Heart left ventricle (tissue), 16 donors: ENCODE measurements around the gene MOGAT3. TPM values are rescaled to one million over a fixed set of nuclear protein-coding genes. Genes with fewer than 3 reads are reported as not detected.

Experiments used
- ATAC-seq, 4 donors: fragments of 200-7000 bp; cut with Tn5 transposase; one replicate each; pipeline ENCODE4 v1.9.1; 2020 to 2022; ENCODE audit warnings: moderate library complexity in 4 of 4, mild to moderate bottlenecking in 3 of 4, moderate number of reproducible peaks in 1 of 4
- DNase-seq, 5 donors: peaks; one replicate each; pipeline ENCODE4 v3.0.0-alpha.2; 2020
- H3K27ac ChIP-seq, 12 donors: fragments of 200-600 bp; sonication (generic) in 4 of 12; one replicate each; pipeline versions ENCODE4 v1.5.0 to v1.8.0; 2016 to 2022; ENCODE audit warnings: mild to moderate bottlenecking in 2 of 12
- H3K27me3 ChIP-seq, 9 donors: fragments of 200-600 bp; sonication (generic) in 2 of 9; one replicate each; pipeline versions ENCODE4 v1.5.1 to v1.8.0; 2016 to 2022; ENCODE audit warnings: mild to moderate bottlenecking in 3 of 9
- H3K36me3 ChIP-seq, 9 donors: fragments of 200-600 bp; sonication (generic) in 2 of 9; one replicate each; pipeline versions ENCODE4 v1.5.0 to v1.8.0; 2018 to 2022; ENCODE audit warnings: mild to moderate bottlenecking in 2 of 9
- H3K4me1 ChIP-seq, 12 donors: fragments of 200-600 bp; sonication (generic) in 4 of 12; one replicate each; pipeline versions ENCODE4 v1.5.0 to v1.8.0; 2016 to 2022; ENCODE audit warnings: mild to moderate bottlenecking in 3 of 12
- H3K4me3 ChIP-seq, 12 donors: fragments of 200-600 bp; sonication (generic) in 4 of 12; one replicate each; pipeline versions ENCODE4 v1.5.0 to v1.8.0; 2017 to 2022; ENCODE audit warnings: mild to moderate bottlenecking in 9 of 12, moderate library complexity in 4 of 12
- H3K9me3 ChIP-seq, 12 donors: fragments of 200-600 bp; sonication (generic) in 4 of 12; one replicate each; pipeline versions ENCODE4 v1.5.0 to v1.8.0; 2016 to 2022; ENCODE audit warnings: mild to moderate bottlenecking in 1 of 12
- CTCF ChIP-seq, 12 donors: fragments of 200-600 bp; sonication (generic) in 4 of 12; IDR thresholded peaks; one replicate each; pipeline versions ENCODE4 v1.5.0 to v1.8.0; 2018 to 2022; ENCODE audit warnings: antibody characterized with exemption in 12 of 12, mild to moderate bottlenecking in 5 of 12
- POLR2A ChIP-seq, 2 donors: fragments of 450-650 bp; IDR thresholded peaks; one replicate each; pipeline ENCODE4 v1.6.1; 2017; ENCODE audit warnings: antibody characterized with exemption in 2 of 2, mild to moderate bottlenecking in 2 of 2, moderate library complexity in 2 of 2
- WGBS, 4 donors: extraction: QIAGEN DNeasy Blood & Tissue Kit in 2 of 4; methylation state at CpG; one replicate each; pipeline versions ENCODE4 v1.1.5 to v1.1.7; 2013 to 2018; 5-methylcytosine and 5-hydroxymethylcytosine counted together
- intact Hi-C, 10 donors: fragments of 100-400 bp; cut with DNase I; formaldehyde crosslinking; loops; one replicate each; pipeline versions ENCODE4 v1.11.1 to v1.14.2; 2022
- polyA plus RNA-seq, 2 donors: library from polyadenylated mRNA; stranded (reverse); fragments of 200-250 nt; gene quantifications; one replicate each; pipeline ENCODE4 v1.2.3, GENCODE V29; 2013
- total RNA-seq, 9 donors: library from RNA; depleted of rRNA in 2 of 9; stranded (reverse); fragments of >200 nt in 2 of 9; fragmentation: NEBNext Ultra II Directional in 3 of 9; extraction: Animal tissue kit (Norgen Biotek cat#: 25700) in 3 of 9; gene quantifications; one replicate each; pipeline versions ENCODE4 v1.1.0 to v1.2.4, GENCODE V29; 2016 to 2023
- donor health status: ischemic (EF 13 %, LVEDD 7.1; RV severe dilation, severe dysfunction).
- donor health status: healthy with polysubstance abuse.
- donor health status: DM: no; HTN: yes; CAD: no.
- donor health status: DM: no; HTN: no; CAD: no.
- donor health status: ischemic (EF 25% LVEDD 6.9; RV normal size, moderate dysfunction).
- donor health status: ischemic (EF 25% LVEDD 5.7; RV mildly dilated, moderate dysfunction).
- donor health status: healthy.
- donor health status: DM: yes; HTN: yes; CAD: no.
- donor health status: ischemic (EF 35%, LVEDD 5.7; RV mildly dilated, moderate dysfunction).
- donor health status: nonischemic (EF 11% LVEDD 7.7; RV severe dilation, severe dysfunction).
- donor health status: DM: yes; HTN: yes; CAD: no.
- donor health status: PGD.
- donor health status: ischemic (EF 29% LVEDD 5.4; RV normal size, mild dysfunction).
- donor health status: nonischemic (EF 23%, LVEDD 6.1; RV moderate dilation, normal function).

Gene MOGAT3
- total and polyA plus RNA-seq, 11 donors = not detected

GRCh38 chr7:101198476-101198875 lies 2.4 kb downstream of the MOGAT3 start:
- Histone ChIP-seq H3K4me3 (no peak overlapping the region), H3K4me1 (peaks cover 0 to 9% (median 8%) of the 10 kb centered on the region in 12 donors), H3K27ac (no peak overlapping the region), H3K9me3 (no peaks in the 10 kb centered on the region), H3K27me3 (peaks cover 18 to 93% (median 35%) of the 10 kb centered on the region in 9 donors), H3K36me3 (no peaks in the 10 kb centered on the region)
- intact Hi-C loops = loop anchor here in 3 of 10 donors (10.0 kb wide), 1 partner anchor 54 kb away; no protein-coding TSS in a partner anchor
- 60 to 73% (median 71%) methylated on average over 6 to 14 of the region's 14 CpGs for WGBS, 4 donors
- ATAC-seq = no peak
- no peak for DNase-seq
- TF ChIP-seq POLR2A (IDR thresholded peaks at IDR 0.05) (no peak), CTCF (IDR thresholded peaks at IDR 0.05) (no peak)

- H3K27me3 ChIP-seq = peaks cover 16 to 88% (median 34%) of the 10 kb centered on the region in 9 donors
- no peak overlapping the region for H3K4me3 ChIP-seq
- intact Hi-C loops = loop anchor here in 3 of 10 donors (10.0 kb wide), 1 partner anchor 53 kb away; no protein-coding TSS in a partner anchor
- H3K4me1 ChIP-seq = peaks cover 0 to 9% (median 8%) of the 10 kb centered on the region in 12 donors
- DNase-seq (no peak), ATAC-seq (no peak)
- TF ChIP-seq POLR2A (IDR thresholded peaks at IDR 0.05) (no peak), CTCF (IDR thresholded peaks at IDR 0.05) (no peak)
- 60 to 68% (median 63%) methylated on average over 16 to 21 of the region's 21 CpGs for WGBS, 4 donors
- no peaks in the 10 kb centered on the region for H3K9me3 ChIP-seq
- no peak overlapping the region for H3K27ac ChIP-seq
- H3K36me3 ChIP-seq = no peaks in the 10 kb centered on the region
Measured at GRCh38 chr7:101197991-101198390, 2.8 kb downstream of the MOGAT3 start.

- Histone ChIP-seq H3K9me3 (no peaks in the 10 kb centered on the region), H3K27ac (no peak overlapping the region), H3K36me3 (no peaks in the 10 kb centered on the region), H3K4me3 (no peak overlapping the region), H3K27me3 (peaks cover 0 to 67% (median 13%) of the 10 kb centered on the region in 9 donors), H3K4me1 (no peaks in the 10 kb centered on the region)
- intact Hi-C loops = loop anchor here in 3 of 10 donors (10.0 kb wide), 1 partner anchor 51 kb away; no protein-coding TSS in a partner anchor
- DNase-seq (no peak), ATAC-seq (no peak)
- WGBS, 4 donors = 80 to 86% (median 83%) methylated on average over 17 of the region's 17 CpGs
- TF ChIP-seq CTCF (IDR thresholded peaks at IDR 0.05) = no peak
- no peak for TF ChIP-seq POLR2A (IDR thresholded peaks at IDR 0.05)
Measured at GRCh38 chr7:101195884-101196283, 5.0 kb downstream of the MOGAT3 start.

- Histone ChIP-seq H3K4me3 (no peak overlapping the region), H3K27ac (no peak overlapping the region), H3K36me3 (no peaks in the 10 kb centered on the region), H3K27me3 (peaks cover 0 to 22% (median 4%) of the 10 kb centered on the region in 9 donors), H3K9me3 (no peaks in the 10 kb centered on the region), H3K4me1 (no peaks in the 10 kb centered on the region)
- intact Hi-C loops = no loop called here
- DNase-seq (no peak), ATAC-seq (no peak)
- TF ChIP-seq CTCF (IDR thresholded peaks at IDR 0.05) = no peak
- no peak for TF ChIP-seq POLR2A (IDR thresholded peaks at IDR 0.05)
- WGBS, 4 donors = 75 to 80% (median 77%) methylated on average over 8 of the region's 8 CpGs
Measured at GRCh38 chr7:101189109-101189508, 11.7 kb downstream of the MOGAT3 start.
